GM18907 (cell line): Measurements from ENCODE around the gene ADAM8.

Experiments used
- ATAC-seq: cut with Tn5 transposase; IDR thresholded peaks from one replicate; pipeline ENCODE4 v1.9.1; 2021; ENCODE audit warnings: mild to moderate bottlenecking, moderate library complexity; ENCODE audit not compliant: unreplicated experiment

The ADAM8 gene

DNA sequence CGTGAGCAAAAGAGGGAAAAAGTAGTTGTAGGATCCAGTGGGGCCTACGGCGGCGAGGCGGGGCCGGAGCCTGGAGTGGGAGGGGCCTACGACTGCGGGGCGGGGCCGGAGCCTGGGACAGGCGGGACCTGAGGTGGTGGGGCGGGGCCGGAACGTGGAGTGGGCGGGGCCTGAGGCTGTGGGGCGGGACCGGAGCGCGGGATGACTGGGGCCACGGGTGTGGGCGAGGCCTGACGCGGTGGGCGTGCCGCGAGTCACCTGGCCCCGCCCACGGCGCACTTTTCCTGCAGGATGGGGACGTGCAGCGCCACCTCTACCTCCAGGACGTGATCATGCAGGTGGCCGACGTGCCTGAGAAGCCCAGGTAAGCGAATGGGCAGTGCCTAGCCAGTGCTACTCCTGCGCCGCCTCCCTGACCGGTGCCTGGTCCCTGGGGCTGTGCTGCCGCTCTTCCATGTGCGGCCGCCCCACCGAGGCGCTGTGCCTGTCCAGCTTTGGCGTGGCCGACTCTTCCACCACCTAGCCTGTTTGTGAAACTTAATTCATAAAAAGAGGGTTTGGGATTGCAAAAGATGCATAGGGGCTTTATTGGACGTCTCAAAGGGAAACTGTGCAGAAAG is 32.5 kb upstream of the ADAM8 start:
- peak; percentile 68 for ATAC-seq

DNA sequence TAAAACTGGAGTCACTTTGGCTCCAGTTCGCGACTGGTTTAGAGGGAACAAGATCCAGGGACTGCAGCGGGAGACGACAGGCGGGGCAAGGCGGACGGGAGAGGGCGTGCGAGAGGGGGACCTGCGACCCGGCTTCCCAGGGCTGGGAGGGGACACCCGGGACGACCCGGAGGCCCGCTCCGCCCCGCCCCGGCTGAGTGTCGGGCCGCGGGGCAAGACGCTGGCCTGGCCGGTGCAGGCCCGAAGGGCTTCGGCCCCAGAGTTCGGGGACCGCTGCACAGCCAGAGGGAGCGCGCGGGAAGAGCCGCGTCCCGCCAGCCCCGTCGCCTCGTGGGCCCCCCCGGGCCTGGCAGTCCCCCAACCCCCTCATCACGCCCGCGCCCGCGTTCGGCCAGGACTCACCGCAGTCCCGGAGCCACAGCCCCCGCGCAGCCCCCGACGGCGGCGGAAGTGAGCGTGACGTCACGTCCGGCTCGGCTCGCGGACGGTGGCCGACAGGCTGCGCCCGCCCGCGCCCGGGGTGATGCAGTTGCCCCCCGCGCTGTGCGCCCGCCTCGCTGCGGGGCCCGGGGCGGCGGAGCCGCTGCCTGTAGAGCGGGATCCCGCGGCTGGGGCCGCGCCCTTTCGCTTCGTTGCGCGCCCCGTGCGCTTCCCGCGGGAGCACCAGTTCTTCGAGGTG is 31.9 kb upstream of the ADAM8 start, which contains the start of the genes TUBGCP2 and ZNF511:
Gene TUBGCP2, minus strand, starts transcription at position 452 of the 679 bp plus-strand sequence. CDS start 5,931 bp downstream, outside the sequence.
Gene ZNF511, plus strand, starts transcription at position 494 of the 679 bp plus-strand sequence. Its CDS starts 30 bp downstream, at position 524.
- ATAC-seq, result peak; percentile 80

DNA sequence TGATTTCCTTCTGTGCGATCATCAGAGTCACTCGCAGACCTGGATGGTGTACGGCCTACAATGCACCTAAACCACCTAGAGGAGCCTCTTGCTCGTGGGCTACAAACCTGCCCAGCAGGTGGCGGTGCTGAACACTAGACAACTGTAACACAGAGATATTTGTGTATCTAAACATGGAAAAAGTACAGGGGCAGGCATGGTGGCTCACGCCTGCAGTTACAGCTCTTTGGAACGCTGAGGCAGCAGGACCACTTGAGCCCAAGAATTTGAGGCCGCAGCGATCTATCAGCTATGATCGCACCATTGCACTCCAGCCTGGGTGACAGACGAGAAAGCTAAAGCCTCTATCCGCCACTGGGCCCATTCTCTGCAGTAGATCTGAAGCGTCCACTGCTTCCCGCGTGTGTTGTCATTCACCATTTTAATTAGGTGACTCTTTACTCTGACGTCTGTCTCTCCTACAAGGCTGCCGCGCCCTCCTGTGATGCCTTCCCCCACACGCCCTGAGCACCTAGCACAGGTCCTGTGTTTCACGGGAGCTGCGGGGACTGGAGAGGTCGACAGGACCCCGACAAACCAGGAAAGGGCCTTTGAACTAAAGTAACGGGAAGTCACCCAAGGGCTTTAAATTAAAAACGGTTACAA is 31.2 kb upstream of the ADAM8 start:
- peak; percentile 43 for ATAC-seq

DNA sequence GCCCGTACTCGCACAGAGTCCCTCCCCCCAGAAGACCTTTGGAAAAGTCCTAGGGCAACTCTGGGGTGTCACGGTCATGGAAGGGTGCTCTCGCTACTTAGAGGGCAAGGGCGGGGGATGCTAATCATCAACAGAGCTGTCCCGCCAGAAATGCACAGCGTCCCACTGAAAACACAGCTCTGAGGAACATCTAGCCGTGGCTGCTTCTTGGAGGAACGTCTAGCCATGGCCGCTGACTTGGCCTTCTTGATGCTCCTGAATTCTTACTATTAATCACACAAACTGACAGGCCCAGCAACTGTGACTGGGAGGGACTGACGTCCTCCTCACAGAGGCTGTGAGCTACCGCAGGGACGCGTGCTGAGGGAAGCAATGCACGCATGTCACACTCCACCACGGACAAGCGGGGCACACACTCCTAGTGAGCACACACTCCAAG is 30.3 kb upstream of the ADAM8 start:
- no peak for ATAC-seq

DNA sequence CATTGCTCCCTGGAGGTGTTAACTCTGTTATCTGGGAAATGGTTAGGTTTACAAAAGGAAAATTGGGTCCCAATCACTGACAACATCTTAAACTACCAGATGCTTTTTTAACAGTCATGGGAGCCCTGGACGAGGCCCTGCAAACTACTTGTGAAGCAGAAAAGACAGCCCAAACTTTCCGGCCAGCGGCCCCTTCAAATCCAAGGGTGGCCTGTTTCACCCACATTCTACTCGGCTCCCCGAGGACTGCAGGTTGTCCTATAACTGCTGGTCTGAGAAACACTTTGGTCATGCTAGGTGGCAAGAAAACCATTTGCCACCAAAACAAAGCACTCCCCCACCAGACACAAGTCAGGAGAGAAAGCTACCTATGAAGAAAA is 29.4 kb upstream of the ADAM8 start:
- no peak for ATAC-seq

DNA sequence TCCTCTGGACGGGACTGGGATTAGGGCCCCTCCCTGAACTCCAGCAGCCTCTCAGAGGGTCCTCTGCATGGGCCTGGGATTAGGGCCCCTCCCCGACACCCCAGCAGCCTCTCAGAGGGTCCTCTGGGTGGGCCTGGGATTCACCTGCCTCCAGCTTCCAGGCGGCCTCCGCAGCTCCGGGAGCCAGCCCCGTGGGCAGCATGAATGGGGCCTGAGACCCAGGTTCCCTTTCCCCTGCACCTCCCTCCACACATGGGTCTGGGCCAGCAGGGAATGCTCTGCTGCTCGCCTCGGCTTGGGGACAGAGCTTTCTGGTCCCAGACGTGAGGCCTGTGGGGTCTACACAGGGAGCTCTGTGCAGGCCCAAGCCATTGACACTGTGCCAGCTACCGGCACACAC is 26.5 kb upstream of the ADAM8 start:
- ATAC-seq, result no peak

DNA sequence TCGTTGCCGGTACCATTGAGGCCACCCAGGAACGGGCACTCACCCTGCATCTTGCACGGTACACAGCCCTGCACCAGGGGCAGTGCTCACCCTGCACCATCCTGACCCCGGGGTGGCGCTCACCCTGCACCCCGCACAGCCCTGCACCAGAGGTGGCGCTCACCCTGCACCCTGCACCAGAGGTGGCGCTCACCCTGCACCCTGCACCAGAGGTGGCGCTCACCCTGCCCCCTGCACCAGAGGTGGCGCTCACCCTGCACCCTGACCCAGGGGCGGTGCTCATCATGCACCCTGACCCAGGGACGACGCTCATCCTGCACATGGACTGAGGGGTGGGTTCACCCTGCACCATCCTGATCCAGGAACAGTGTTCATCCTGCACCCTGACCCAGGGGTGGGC is 25.6 kb upstream of the ADAM8 start:
- no peak for ATAC-seq

DNA sequence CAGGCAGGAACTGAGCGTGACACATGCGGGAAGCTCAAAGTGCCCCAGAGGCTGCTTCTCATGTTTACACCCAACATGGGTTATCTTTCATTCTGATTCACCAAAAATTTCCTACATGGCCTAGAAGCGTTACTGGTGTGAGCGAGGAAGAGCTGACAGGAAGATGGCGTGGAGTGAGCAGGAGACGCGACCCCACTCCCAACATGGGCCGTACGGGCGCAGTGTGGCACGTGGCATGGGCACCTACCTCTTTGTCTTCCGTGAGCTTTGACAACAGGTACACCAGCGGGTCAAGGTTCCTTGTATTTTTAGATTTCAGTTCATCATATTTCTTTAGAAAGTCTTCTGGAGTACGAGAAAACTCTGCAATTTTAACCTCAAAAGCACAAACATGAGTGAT is 23.1 kb upstream of the ADAM8 start:
- ATAC-seq, result no peak

DNA sequence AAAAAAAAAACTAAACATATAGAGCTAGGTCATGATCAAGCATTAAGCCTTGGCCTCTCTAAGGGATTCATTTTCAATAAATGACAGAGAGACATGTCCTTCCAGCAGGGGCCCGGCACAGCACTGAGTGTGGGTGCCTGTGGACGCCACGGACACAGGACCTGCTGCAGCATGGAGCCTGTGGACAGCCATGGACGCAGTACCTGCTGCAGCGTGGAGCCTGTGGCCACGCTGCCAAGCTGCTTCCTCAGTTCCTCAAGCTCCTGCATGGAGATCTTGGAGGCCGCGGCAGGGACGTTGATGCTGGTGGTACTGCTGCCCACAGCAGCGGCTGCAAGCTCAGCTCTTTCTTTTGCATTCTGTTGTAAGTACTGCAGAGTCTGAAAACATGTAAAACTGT is 22.6 kb upstream of the ADAM8 start:
- no peak for ATAC-seq

DNA sequence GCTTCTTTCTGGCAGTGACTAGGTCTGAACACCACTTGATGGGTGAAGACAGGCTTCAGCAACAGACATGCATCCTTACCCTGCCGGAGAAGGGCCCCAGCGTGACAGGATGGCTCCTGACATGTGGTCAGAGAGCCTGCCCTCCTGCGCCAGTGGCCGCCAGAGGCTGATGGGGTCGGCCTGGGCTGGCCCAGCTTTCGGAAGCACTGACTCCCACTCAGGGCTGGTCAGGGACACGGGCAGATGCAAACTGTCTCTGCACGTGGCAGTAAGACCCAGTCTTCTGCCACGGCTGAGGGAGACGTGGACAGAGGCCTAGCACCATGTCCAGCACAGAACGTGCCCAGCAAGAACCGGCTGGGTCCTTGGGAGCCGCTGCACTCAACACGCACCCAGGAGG is 21.8 kb upstream of the ADAM8 start:
- no peak for ATAC-seq

DNA sequence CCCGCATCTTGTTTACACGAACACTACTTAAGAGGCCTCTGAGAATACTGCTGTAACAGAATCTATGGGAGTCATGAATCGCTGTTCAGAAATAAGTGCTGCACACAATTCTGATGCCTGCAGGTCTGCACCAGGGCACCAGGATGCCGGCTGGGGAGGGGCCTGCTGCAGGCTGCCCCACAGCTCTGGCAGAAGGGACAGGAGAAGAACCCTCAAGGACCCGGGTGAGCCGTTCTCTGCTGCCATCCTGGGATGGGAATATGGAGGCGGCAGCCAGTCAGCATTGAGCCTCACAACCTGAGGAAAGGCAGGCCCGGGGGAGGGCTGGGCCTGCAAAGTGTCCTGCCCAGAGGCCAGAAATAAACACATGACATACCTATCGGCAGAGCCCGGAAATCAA is 20.8 kb upstream of the ADAM8 start:
- ATAC-seq, result no peak

DNA sequence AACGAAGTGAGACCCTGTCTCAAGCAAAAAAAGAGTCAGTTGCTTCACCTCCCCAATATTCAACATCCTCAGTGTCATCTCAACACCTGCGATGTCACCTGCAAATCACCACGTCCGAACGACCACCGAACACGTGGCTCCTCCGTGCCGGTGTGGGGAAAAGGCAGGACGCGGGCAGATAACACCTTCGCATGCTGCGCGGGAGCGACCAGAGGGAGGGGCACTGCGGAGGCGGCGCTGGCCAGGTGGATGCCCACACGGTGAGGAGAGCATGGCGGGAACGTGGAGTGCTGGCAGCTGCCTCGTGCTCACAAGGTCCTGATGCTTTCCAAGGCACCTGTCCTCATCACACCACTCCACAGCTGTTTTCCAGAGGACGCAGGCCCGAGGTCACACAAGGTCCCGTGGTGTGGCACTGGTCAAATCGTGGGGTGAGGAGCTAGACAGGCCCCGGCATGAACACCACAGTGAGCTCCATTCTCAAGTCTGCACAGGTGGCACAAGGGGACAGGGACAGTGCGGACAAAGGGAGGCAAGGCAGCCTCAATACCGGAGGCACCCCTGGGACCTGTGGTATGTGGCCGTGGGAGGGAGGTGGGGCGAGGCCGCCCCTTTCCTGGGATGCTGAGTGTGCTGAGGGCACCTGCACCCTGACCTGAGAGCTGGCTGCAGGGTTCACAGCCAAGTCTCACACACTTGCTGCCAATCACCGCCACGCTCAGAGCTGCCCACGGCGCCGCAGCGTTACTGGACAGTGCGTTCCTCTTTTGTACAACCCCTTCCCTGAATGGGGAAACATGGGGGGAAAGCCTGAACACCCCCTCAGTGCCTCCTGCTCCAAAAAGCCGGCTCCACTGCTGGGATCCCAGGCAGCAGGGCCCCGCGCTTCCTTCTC is 19.0 kb upstream of the ADAM8 start:
- no peak for ATAC-seq

DNA sequence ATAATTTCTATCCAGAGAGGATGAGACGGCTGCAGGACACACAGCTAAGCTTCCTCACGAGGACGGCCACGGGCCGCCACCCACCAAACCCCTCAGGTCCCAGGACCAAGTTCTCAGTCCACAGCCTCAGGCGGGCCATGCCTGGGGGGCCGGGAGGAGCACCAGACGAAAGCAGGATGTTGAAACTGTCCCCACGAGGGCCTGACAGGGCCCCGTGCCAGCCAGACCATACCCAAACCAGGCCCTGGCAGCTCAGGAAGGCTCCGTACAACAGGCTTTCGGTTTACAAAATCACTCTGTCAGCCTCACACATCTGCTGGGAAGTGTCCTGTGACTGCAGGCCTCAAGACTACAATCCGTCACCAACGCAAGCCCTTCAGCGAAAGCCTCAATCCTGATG is 17.5 kb upstream of the ADAM8 start:
- ATAC-seq, result no peak

DNA sequence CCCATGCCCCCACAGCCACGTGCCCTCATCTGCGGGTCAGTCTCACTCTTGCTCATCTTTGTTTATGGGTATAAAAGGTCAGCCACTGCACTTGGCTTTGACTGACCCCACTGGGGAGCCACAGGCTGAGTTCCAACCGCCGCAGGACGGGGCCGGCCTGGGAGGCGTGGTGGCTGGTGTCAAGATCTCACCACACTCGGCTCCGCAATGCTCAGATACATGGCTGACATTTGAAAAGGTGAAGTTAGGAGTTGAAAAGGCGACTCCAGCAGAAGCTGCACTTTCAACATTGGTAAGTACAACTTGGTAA is 17.1 kb upstream of the ADAM8 start:
- no peak for ATAC-seq

DNA sequence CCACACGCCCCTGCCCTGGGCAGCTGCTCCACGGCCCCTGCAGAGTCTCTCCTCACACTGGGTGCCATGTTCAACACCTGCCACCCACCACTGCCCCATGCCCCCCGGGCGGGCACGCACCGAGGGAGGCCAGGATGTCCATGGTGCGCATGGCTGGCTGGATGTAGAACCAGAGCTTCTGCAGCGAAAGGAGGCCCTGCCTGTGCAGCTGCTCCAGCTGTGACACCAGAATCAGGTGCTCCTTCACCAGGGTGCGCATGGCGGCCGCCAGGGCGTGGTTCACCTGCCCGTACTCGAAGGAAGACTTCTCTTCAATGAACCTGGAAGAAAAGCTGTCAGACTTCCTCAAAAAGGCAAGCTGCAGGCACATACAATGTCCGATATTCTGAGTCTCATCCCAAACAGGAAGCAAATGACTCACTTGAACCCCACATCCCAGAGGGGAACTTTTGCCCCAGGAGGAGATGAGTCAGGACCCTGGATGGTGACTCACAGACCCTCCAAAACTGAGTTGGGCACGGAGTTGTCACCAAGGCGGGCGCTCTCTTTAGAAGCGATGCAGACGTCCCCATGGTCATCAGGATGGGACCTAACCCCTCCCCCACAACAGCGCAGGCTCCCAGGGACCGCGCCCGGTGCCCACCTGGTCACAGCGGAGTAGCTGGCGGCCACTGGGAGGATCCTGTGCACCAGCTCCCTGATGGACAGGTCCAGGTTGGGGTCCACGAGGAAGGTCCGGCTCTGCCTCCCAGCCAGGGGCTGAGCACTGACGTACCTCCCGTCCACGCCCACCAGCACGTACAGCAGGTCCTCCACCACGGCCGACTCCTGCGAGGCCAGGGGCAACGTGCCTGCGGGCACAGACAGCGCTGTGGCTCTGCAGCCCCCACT is 16.5 kb upstream of the ADAM8 start:
- ATAC-seq, result no peak

DNA sequence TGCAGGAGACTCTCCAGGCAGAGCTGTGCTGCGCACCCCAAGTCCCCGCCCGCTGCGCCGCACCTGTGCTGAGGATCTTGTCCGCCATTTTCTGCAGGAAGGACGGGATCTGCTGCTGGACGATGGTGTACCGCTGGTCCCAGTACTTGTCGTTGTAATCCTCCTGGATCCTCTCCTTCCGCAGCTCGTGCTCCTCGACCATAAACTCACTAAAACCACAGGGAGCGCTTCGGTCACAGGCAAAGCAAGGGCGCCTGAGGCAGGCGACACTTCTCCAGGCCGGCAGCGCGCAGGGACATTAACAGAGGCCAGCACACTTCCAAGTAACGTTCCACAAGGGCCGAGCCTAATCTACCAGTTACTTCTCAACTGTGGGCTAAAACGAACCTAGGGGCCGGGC is 13.1 kb upstream of the ADAM8 start:
- no peak for ATAC-seq

DNA sequence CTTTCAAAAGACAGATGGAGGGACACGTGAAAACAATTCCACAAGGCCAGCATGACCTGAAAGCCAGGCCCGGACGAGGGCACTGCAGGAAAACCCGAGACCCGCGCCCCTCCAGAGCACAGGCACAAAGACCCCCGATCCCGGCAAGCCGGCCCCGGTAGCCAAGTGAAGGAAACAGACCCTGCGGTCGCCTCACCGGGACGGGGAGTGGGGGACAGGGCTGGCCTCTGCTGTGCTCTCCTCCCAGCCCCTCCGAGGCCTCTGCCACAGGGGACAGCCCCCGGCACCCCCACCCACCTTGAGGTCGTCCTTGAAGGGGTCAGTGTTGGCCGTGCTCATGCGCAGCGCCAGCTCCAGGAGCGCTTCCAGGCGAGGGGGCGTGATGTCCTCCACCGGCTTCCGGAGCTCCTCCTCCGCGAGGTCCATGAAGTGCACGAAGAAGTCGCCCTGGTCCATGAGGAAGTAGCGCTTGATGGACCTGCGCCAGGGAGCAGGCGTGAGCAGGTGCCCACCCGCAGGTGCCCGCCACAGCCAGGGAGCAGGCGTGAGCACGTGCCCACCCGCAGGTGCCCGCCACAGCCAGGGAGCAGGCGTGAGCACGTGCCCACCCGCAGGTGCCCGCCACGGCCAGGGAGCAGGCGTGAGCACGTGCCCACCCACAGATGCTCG is 11.3 kb upstream of the ADAM8 start:
- no peak for ATAC-seq

DNA sequence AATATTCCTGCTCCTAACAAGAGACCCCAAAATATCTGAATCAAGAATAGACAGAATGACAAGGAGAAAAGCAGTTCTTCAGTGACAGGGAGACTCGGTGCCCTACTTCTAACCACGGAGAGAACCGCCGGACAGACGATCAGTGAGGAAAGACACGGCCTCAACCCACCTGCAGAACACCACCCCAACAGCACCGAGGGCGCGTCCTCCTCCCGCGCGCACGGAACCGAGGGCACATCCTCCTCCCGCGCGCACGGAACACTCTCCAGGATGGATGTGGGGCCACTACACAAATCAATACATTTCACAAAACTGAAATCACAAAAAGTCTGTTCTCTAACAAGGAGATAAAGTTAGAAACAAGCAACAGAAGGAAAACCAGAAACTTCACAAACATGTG is 9.7 kb upstream of the ADAM8 start:
- ATAC-seq, result no peak

DNA sequence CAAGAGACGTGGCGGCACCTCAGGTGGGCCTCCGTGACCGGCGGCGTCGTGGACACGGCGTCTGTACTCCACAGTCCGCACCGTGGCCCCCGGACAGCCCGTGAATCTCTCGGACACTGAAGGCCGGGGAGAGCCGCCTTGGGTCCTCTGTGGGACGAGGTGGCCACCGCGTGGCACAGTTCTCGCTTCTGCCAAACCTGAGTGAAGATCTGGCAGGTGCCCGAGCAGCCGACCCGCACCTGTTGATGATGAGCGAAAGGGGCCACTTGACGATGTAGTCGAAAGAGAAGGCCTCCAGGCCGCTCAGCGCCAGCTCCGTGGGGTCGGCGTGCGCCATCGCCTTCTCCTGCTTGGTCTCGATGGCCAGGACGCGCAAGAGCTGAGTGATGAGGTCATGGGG is 8.5 kb upstream of the ADAM8 start:
- no peak for ATAC-seq

DNA sequence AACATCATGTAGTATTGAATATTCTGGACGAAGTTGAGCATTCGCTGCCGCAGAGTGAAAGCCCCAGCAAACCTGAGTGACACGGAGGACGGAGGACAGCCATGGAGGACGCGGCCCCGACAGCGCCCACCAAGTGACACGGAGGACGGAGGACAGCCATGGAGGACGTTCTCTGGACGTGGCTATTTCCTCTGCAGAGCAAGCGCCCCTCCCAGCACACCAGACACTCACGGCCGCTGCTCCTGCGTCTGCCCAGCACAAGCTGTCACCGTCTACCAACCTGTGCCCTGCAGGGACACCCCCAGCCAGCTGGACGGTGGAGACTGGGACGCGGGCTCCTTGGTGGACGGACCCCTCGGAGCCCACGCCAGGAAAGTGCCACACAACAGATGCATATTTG is 7.3 kb upstream of the ADAM8 start:
- no peak for ATAC-seq
